ENCODE results near the gene GRM7.

The GRM7 gene

DNA sequence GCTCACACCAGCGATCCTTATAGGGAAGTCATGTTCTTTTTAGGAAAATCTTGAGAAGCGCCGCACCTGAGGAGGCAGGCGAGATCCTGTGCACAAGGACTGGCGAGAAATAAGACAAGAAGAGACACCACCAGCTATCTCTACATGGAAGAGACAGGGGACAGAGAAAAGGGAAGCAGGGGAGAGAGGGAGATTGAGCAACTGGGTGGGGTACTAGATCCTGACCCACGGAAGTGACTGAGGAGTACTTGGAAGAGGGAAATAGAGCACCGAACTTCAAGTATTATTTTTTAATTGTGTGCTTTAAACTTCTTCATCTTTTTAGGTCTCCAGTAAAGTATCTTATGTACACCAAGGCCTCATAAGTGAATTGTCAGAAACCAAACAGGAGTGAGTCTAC lies 898.7 kb downstream of the GRM7 start:
- Histone ChIP-seq H3K4me1 (ENCODE audit: insufficient read depth, low read length) (no peaks in the 10 kb centered on the region), H3K27ac (ENCODE audit: low read depth, low read length) (no peak overlapping the region), H3K9me3 (ENCODE audit: low read length) (no peaks in the 10 kb centered on the region), H3K27me3 (ENCODE audit: control insufficient read depth in 1 of 2, insufficient read depth in 2 of 2, low read length in 2 of 2) (no peaks in the 10 kb centered on the region), H3K9ac (ENCODE audit: low read length) (no peak overlapping the region), H3K4me3 (ENCODE audit: low read depth in 1 of 2, low read length in 2 of 2) (no peak overlapping the region), H3K36me3 (ENCODE audit: insufficient read depth, low read length) (no peaks in the 10 kb centered on the region)

- Histone ChIP-seq H3K9ac (ENCODE audit: low read length) (no peak overlapping the region), H3K27me3 (ENCODE audit: control insufficient read depth in 1 of 2, insufficient read depth in 2 of 2, low read length in 2 of 2) (no peaks in the 10 kb centered on the region), H3K4me3 (ENCODE audit: low read depth in 1 of 2, low read length in 2 of 2) (no peak overlapping the region), H3K27ac (ENCODE audit: low read depth, low read length) (no peak overlapping the region), H3K36me3 (ENCODE audit: insufficient read depth, low read length) (no peaks in the 10 kb centered on the region), H3K9me3 (ENCODE audit: low read length) (no peaks in the 10 kb centered on the region), H3K4me1 (ENCODE audit: insufficient read depth, low read length) (no peaks in the 10 kb centered on the region)
Measured at GRCh38 chr3:7760718-7761117, 899.8 kb downstream of the GRM7 start.

DNA sequence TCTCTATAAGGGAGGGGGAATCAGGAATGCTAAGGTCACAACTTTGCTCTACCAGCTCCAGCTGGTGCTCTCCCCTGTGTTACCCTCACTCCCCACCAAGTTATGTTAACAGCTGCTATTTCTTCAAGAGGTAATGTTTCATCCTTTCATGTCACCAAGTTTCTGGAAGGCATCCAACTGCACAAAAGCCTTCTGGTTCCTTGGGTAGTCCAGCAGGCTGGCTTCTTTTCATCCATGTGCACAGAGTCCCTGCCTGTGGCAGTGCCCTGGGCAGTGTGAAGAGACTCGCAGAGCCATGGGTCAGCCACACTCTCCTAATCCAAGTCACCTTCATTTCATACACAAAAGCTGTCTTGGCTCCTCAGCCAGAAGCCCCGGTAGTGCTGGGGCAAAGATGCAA lies 903.2 kb downstream of the GRM7 start:
- Histone ChIP-seq H3K27ac (ENCODE audit: low read depth, low read length) (no peak overlapping the region), H3K4me1 (ENCODE audit: insufficient read depth, low read length) (no peaks in the 10 kb centered on the region), H3K9ac (ENCODE audit: low read length) (no peak overlapping the region), H3K36me3 (ENCODE audit: insufficient read depth, low read length) (no peaks in the 10 kb centered on the region), H3K4me3 (ENCODE audit: low read depth in 1 of 2, low read length in 2 of 2) (no peak overlapping the region), H3K9me3 (ENCODE audit: low read length) (no peaks in the 10 kb centered on the region), H3K27me3 (ENCODE audit: control insufficient read depth in 1 of 2, insufficient read depth in 2 of 2, low read length in 2 of 2) (no peaks in the 10 kb centered on the region)

- Histone ChIP-seq H3K27ac (ENCODE audit: low read depth, low read length) (no peak overlapping the region), H3K9me3 (ENCODE audit: low read length) (no peaks in the 10 kb centered on the region), H3K9ac (ENCODE audit: low read length) (no peak overlapping the region), H3K4me3 (ENCODE audit: low read depth in 1 of 2, low read length in 2 of 2) (no peak overlapping the region), H3K36me3 (ENCODE audit: insufficient read depth, low read length) (no peaks in the 10 kb centered on the region), H3K27me3 (ENCODE audit: control insufficient read depth in 1 of 2, insufficient read depth in 2 of 2, low read length in 2 of 2) (no peaks in the 10 kb centered on the region), H3K4me1 (ENCODE audit: insufficient read depth, low read length) (no peaks in the 10 kb centered on the region)
Measured at GRCh38 chr3:7766530-7766929, 905.6 kb downstream of the GRM7 start.

DNA sequence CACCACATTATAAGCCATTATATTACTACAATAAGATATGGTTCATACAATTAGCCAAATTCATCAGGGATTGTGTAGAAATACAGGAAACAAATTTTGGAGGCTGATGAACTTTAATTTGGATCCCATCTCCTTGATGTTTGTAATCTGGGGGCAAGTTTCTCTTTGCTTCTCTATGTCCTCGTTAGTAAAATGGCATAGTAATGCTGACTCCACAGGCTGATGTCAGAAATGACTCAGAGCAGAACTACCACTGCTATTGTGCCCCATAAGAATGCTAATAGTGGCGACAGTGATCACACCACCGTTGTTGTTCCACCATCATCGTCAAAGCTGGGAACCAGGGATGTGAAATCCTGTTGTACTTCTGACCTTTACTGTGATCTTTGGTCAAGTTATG lies 918.4 kb downstream of the GRM7 start:
- Histone ChIP-seq H3K27ac (ENCODE audit: low read depth, low read length) (no peak overlapping the region), H3K9me3 (ENCODE audit: low read length) (no peaks in the 10 kb centered on the region), H3K36me3 (ENCODE audit: insufficient read depth, low read length) (no peaks in the 10 kb centered on the region), H3K4me1 (ENCODE audit: insufficient read depth, low read length) (no peaks in the 10 kb centered on the region), H3K27me3 (ENCODE audit: control insufficient read depth in 1 of 2, insufficient read depth in 2 of 2, low read length in 2 of 2) (no peaks in the 10 kb centered on the region), H3K9ac (ENCODE audit: low read length) (no peak overlapping the region), H3K4me3 (ENCODE audit: low read depth in 1 of 2, low read length in 2 of 2) (no peak overlapping the region)

DNA sequence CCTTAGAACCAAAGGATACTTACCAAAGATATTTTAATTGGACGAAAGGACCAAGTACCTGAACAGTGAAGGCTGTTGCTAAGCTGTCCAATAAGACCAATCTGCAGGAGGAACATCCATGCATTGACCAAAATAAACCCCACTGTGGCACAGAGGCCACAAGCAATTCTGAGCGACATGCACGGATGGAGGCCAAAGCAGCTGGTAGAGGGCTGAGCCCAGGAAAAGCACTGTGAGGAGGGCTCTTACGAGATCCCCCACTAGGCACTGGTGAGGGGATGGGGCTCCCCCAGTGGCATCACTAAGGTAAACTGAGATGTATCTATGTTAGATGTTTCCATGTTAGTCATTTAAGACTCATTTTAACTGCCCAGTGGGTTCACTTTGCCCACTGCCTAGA lies 920.5 kb downstream of the GRM7 start:
- no peaks in the 10 kb centered on the region for H3K4me1 ChIP-seq (ENCODE audit: insufficient read depth, low read length)
- H3K36me3 ChIP-seq (ENCODE audit: insufficient read depth, low read length), result no peaks in the 10 kb centered on the region
- H3K4me3 ChIP-seq (ENCODE audit: low read depth in 1 of 2, low read length in 2 of 2), result no peak overlapping the region
- H3K9me3 ChIP-seq (ENCODE audit: low read length), result no peaks in the 10 kb centered on the region
- no peak overlapping the region for H3K9ac ChIP-seq (ENCODE audit: low read length)
- no peak overlapping the region for H3K27ac ChIP-seq (ENCODE audit: low read depth, low read length)
- H3K27me3 ChIP-seq (ENCODE audit: control insufficient read depth in 1 of 2, insufficient read depth in 2 of 2, low read length in 2 of 2), result no peaks in the 10 kb centered on the region

- Histone ChIP-seq H3K27me3 (ENCODE audit: control insufficient read depth in 1 of 2, insufficient read depth in 2 of 2, low read length in 2 of 2) (no peaks in the 10 kb centered on the region), H3K36me3 (ENCODE audit: insufficient read depth, low read length) (no peaks in the 10 kb centered on the region), H3K4me3 (ENCODE audit: low read depth in 1 of 2, low read length in 2 of 2) (no peak overlapping the region), H3K4me1 (ENCODE audit: insufficient read depth, low read length) (no peaks in the 10 kb centered on the region), H3K9me3 (ENCODE audit: low read length) (no peaks in the 10 kb centered on the region), H3K27ac (ENCODE audit: low read depth, low read length) (no peak overlapping the region), H3K9ac (ENCODE audit: low read length) (no peak overlapping the region)
Measured at GRCh38 chr3:7787871-7788828, 927.2 kb downstream of the GRM7 start.

- Histone ChIP-seq H3K9me3 (ENCODE audit: low read length) (no peaks in the 10 kb centered on the region), H3K27me3 (ENCODE audit: control insufficient read depth in 1 of 2, insufficient read depth in 2 of 2, low read length in 2 of 2) (no peaks in the 10 kb centered on the region), H3K27ac (ENCODE audit: low read depth, low read length) (no peak overlapping the region), H3K4me3 (ENCODE audit: low read depth in 1 of 2, low read length in 2 of 2) (no peak overlapping the region), H3K36me3 (ENCODE audit: insufficient read depth, low read length) (no peaks in the 10 kb centered on the region), H3K4me1 (ENCODE audit: insufficient read depth, low read length) (no peaks in the 10 kb centered on the region), H3K9ac (ENCODE audit: low read length) (no peak overlapping the region)
Measured at GRCh38 chr3:7788881-7789280, 928.0 kb downstream of the GRM7 start.

DNA sequence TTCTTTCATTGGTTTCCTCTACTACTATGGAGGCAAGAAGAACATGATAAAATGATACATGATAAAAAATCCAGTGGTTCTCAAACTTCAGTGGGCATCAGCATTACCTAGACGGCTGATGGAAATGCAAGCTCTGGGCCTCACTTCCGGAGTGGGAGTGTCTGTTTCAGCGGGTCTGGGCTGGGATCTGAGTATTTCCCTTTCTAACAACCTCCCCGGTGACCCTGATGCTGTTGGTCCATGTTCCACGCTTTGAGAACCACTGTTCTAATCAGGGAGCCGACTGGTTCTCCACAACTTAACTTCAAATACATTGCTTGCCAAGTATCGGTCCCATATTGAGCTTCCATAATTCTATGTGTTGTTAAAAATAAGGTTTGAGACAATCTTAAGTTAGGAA lies 928.4 kb downstream of the GRM7 start:
- Histone ChIP-seq H3K9me3 (ENCODE audit: low read length) (no peaks in the 10 kb centered on the region), H3K27me3 (ENCODE audit: control insufficient read depth in 1 of 2, insufficient read depth in 2 of 2, low read length in 2 of 2) (no peaks in the 10 kb centered on the region), H3K27ac (ENCODE audit: low read depth, low read length) (no peak overlapping the region), H3K9ac (ENCODE audit: low read length) (no peak overlapping the region), H3K36me3 (ENCODE audit: insufficient read depth, low read length) (no peaks in the 10 kb centered on the region), H3K4me3 (ENCODE audit: low read depth in 1 of 2, low read length in 2 of 2) (no peak overlapping the region), H3K4me1 (ENCODE audit: insufficient read depth, low read length) (no peaks in the 10 kb centered on the region)

- H3K9ac ChIP-seq (ENCODE audit: low read length), result no peak overlapping the region
Measured at GRCh38 chr3:7790141-7790540, 929.2 kb downstream of the GRM7 start.

More at GRCh38 chr3:7790141-7790540, 929.2 kb downstream of the GRM7 start:
- H3K27ac ChIP-seq (ENCODE audit: low read depth, low read length), result no peak overlapping the region
- H3K9me3 ChIP-seq (ENCODE audit: low read length), result no peaks in the 10 kb centered on the region
- no peaks in the 10 kb centered on the region for H3K4me1 ChIP-seq (ENCODE audit: insufficient read depth, low read length)
- H3K36me3 ChIP-seq (ENCODE audit: insufficient read depth, low read length), result no peaks in the 10 kb centered on the region
- no peaks in the 10 kb centered on the region for H3K27me3 ChIP-seq (ENCODE audit: control insufficient read depth in 1 of 2, insufficient read depth in 2 of 2, low read length in 2 of 2)
- no peak overlapping the region for H3K4me3 ChIP-seq (ENCODE audit: low read depth in 1 of 2, low read length in 2 of 2)
